HG02610 (cell line): ENCODE data around the gene LGI1.

Source experiments
- ATAC-seq: cut with Tn5 transposase; IDR thresholded peaks from one replicate; pipeline ENCODE4 v1.9.1; 2021; ENCODE audit warnings: mild to moderate bottlenecking, moderate library complexity; ENCODE audit not compliant: unreplicated experiment

The LGI1 gene

DNA sequence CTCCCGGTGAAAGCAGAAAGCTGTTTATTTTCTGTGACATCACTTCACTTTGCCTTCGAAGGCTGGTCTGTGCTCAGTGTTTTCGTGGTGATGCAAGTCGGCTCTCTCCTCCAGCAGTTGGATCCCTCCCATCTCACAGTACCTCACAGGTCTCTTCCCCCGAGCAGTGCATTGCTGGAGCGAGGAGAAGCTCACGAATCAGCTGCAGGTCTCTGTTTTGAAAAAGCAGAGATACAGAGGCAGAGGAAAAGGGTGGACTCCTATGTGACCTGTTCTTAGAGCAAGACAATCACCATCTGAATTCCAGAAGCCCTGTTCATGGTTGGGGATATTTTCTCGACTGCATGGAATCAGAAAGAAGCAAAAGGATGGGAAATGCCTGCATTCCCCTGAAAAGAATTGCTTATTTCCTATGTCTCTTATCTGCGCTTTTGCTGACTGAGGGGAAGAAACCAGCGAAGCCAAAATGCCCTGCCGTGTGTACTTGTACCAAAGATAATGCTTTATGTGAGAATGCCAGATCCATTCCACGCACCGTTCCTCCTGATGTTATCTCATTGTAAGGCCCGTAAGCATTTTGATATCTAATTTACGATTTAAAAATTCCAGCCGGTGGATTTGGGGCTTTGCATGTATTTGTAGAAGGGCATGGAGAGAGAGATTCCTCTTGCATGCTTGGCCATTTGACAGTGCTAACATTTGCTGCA lies at the start of gene LGI1:
TSS of gene LGI1 (plus strand) at position 136 of the 707 bp plus-strand sequence. CDS start at position 345, 209 bp downstream.
- ATAC-seq = no peak

- ATAC-seq = no peak
Measured at GRCh38 chr10:93710333-93710909, 47.3 kb upstream of the LGI1 start.

GRCh38 chr10:93711891-93712290 lies 45.8 kb upstream of the LGI1 start:
- ATAC-seq = no peak

DNA sequence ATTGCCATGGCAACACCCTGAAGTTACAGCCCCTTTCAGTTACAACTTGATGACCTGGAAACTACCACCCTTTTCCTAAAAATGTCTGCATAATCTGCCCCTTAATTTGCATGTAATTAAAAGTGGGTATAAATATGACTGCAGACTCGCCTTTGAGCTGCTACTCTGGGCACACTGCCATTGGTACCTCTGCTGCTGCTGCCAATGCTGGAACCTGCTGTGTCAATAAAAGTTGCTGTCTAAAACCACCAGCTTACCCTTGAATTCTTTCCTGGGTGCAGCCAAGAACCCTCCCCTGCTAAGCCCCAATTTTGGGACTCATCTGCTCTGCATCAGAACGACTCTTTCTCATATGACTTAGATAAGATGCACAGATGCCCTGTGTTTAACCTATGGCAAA lies 45.1 kb upstream of the LGI1 start:
- no peak for ATAC-seq

- peak; percentile 94 for ATAC-seq
Measured at GRCh38 chr10:93715345-93715744, 42.4 kb upstream of the LGI1 start.

GRCh38 chr10:93716766-93717165 lies 41.0 kb upstream of the LGI1 start:
- ATAC-seq = peak; percentile 26

- ATAC-seq = peak; percentile 37
Measured at GRCh38 chr10:93718937-93719725, 38.6 kb upstream of the LGI1 start.

DNA sequence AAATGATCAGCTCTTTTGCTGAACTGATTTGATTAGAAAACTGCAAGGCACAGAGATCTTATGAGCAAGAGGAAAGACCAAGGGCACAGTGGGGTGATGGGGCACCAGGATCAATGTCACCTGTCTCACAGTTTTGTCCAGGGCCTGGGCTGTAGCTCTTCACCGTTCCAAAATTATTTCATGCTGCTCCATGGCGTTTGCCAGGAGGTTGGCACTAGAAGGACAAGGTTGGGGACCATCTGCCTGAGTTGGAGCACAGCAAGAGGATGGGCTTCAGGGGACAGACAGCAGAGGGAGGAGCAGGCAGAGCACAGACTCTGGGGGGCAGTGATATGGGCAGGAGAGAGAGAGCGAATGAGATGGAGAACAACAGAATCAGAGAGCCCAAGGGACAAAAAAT lies 37.8 kb upstream of the LGI1 start:
- no peak for ATAC-seq

- no peak for ATAC-seq
Measured at GRCh38 chr10:93722550-93722949, 35.2 kb upstream of the LGI1 start.

DNA sequence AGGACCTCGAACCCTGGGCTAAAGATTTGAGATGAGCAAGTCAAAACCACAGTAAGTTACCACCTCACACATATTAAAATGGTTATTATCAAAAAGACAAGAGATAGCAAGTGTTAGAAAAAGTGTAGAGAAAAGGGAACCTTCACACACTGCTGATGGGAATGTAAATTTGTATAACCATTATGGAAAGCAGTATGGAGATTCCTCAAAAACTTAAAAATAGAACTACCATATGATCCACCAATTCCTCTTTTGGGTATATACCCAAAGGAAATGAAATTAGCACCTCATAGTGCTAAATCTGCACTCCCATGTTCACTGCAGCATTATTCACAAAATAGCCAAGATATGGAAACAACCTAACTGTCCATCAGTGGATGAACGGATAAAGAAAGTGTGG lies 34.6 kb upstream of the LGI1 start:
- no peak for ATAC-seq

- ATAC-seq = no peak
Measured at GRCh38 chr10:93726024-93726423, 31.7 kb upstream of the LGI1 start.

GRCh38 chr10:93741367-93741766 lies 16.4 kb upstream of the LGI1 start:
- no peak for ATAC-seq

DNA sequence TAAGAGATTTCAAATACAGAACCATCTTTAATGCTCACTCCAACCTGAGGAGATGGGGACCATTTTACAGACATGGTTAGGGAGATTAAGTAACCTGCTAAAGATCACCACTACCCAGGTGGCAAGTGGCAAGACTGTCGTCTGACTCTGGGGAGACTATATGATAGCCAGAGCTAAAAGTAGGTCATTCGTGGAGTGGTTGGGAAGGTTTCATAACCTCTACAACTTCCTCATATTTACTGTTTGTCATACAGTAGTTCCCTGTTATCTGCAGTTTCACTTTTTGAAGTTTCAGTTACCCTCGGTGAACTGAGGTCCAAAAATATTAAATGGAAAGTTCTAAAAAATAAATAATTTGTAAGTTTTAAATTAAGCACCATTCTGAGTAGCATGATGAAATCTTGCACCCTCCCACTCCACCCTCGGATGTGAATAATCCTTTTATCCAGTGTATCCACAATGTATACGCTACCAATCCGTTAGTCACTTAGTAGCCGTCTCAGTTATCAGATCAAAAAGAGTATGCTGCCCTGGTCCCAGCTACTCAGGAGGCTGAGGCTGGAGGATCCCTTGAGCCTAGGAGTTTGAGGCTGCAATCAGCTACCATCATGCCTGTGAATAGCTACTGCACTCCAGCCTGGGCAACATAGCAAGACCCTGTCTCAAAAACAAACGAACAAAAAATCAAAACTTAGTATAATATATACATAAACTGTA lies 14.9 kb upstream of the LGI1 start:
- peak; percentile 96 for ATAC-seq

- ATAC-seq = no peak
Measured at GRCh38 chr10:93745408-93746065, 12.2 kb upstream of the LGI1 start.

- no peak for ATAC-seq
Measured at GRCh38 chr10:93746844-93747284, 10.9 kb upstream of the LGI1 start.

DNA sequence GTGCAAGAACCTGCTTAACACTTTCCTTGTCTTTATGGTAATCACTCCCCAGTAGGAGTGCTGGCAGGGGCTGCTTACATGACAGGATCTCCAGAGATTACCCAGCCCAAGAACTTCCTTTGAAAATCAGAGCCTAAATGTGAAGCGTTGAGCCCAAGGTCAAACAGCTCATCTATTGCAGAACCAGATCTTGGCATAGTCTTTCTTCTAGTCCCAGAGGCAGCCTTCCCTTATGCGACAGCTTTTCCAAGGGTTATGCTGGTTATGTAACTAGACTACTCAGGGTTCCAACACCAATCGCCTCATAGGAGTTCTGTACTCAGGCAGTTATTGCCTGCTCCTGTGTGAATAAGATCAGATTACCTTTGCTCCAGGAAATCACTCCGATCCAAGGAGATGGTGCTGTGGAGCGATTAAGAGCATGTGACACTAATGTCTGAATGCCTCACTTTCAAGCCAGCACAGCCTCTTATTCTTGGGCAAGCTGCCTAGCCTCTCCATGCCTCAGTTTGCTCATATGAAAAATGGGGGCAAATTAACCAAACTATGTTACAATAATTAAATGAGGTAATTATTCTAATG lies 8.4 kb upstream of the LGI1 start:
- no peak for ATAC-seq

DNA sequence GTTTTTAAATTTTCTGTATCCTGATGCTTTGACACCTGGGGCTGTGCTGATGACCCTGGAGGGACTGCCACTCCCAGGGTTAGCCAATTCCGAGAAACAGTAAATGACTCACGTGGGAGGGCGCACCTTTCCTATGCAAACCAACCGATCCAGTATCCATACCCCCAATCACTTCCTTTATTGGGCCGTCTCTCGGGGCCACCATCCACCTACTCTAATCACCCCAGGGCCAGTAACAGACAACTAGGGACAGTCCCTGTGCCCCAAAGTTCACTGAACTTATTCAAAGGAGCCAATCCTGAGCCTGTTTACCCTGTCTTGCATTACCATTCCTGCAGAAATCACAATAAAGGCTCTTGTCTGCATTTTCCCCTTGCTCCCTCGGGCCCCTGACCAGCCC lies 6.6 kb upstream of the LGI1 start:
- ATAC-seq = no peak

DNA sequence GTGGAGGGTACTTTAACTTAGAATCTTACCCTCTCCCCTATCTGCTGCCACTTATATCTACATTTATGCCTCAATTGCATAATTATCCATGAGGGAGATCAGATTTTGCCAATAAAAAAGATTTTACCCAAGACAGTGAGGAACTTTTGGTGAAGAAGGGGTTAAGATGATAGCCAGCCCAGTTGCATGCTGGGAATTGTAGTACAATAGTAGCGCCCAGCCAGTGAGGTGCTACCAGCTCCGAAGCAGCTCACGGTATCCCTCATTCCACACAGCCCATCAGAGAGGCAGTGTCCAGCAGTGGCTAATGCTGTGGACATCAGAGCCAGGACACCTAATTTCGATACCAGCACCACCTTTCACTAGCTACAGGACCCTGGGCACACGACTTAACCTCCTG lies 5.9 kb upstream of the LGI1 start:
- no peak for ATAC-seq

- ATAC-seq = no peak
Measured at GRCh38 chr10:93752761-93753160, 5.0 kb upstream of the LGI1 start.

DNA sequence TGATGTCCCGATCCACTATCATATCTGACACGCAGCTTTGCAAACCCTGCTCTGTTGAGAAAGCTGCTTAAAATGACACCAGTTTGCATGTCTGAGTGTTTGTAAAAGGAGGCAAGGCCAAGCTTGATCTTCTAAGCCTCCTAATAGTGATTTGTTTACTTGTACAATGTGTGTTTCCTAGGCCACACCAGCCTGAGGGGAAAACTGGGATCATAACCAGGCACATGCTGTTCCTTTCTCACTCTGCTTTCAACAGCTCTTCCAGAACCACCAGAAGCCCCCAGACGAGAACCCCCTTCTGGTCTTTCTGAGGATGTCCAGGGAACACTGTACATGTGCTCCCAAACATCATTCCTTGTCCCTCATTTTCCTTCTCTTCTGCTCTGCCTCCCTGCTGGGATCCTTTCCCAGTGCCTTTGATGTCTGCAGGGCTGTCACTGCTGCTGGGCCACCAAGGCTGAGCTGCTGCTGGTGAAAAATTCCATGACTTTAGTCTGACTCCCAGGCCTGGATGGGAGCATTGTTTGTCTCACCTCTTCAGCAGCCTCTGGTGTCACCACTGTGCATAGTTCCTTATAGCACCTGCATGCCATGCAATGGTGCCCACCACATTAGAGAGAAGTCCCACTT lies 4.0 kb upstream of the LGI1 start:
- ATAC-seq = no peak
